HG03520 (cell line): ENCODE data around the gene JARID2.

Source experiments
- ATAC-seq: cut with Tn5 transposase; IDR thresholded peaks from one replicate; pipeline ENCODE4 v1.9.1; 2021; ENCODE audit warnings: mild to moderate bottlenecking, moderate library complexity; ENCODE audit not compliant: unreplicated experiment

JARID2 gene

GRCh38 chr6:15553031-15553430 lies 307.2 kb downstream of the JARID2 start:
- no peak for ATAC-seq

- ATAC-seq = no peak
These were observed 307.9 kb downstream of the JARID2 start for GRCh38 chr6:15553736-15554294.

GRCh38 chr6:15554728-15555100 lies 308.8 kb downstream of the JARID2 start:
- ATAC-seq = no peak

GRCh38 chr6:15555101-15556038 lies 309.5 kb downstream of the JARID2 start:
- ATAC-seq = no peak

- no peak for ATAC-seq
These were observed 310.8 kb downstream of the JARID2 start for GRCh38 chr6:15556711-15557110.

GRCh38 chr6:15557174-15557573 lies 311.3 kb downstream of the JARID2 start:
- ATAC-seq = no peak

- no peak for ATAC-seq
These were observed 314.8 kb downstream of the JARID2 start for GRCh38 chr6:15560713-15561112.

GRCh38 chr6:15561447-15562199 lies 315.8 kb downstream of the JARID2 start:
- no peak for ATAC-seq

GRCh38 chr6:15562977-15563376 lies 317.1 kb downstream of the JARID2 start:
- no peak for ATAC-seq

- no peak for ATAC-seq
These were observed 323.4 kb downstream of the JARID2 start for GRCh38 chr6:15569035-15569995.

- no peak for ATAC-seq
These were observed 324.3 kb downstream of the JARID2 start for GRCh38 chr6:15570171-15570570.
